Sigmoid colon (tissue), 4 donors: ENCODE data around the gene GRM1.

ENCODE experiments used
- EP300 ChIP-seq, 4 donors: sonication (generic); formaldehyde crosslinking; IDR thresholded peaks; one replicate each; pipeline ENCODE4 v1.6.1; 2017; ENCODE audit warnings: antibody characterized with exemption in 4 of 4
- POLR2A ChIP-seq, 2 donors: fragments of 450-650 bp; IDR thresholded peaks; one replicate each; pipeline ENCODE4 v1.6.1; 2016; ENCODE audit warnings: antibody characterized with exemption in 2 of 2, mild to moderate bottlenecking in 2 of 2, moderate library complexity in 2 of 2
- POLR2AphosphoS5 ChIP-seq, 4 donors: sonication (generic); formaldehyde crosslinking; IDR thresholded peaks; one replicate each; pipeline ENCODE4 v1.6.1; 2017; ENCODE audit warnings: antibody characterized with exemption in 4 of 4
- TF ChIP-seq, protein P1 (sequence below), 4 experiments: fragments of 450-650 bp in 3 of 4; fragments of 200-600 bp in 1 of 4; IDR thresholded peaks; one replicate each; pipeline ENCODE4 v1.5.1; 2016 to 2019; ENCODE audit warnings: antibody characterized with exemption in 4 of 4, mild to moderate bottlenecking in 3 of 4, moderate library complexity in 2 of 4

DNA sequence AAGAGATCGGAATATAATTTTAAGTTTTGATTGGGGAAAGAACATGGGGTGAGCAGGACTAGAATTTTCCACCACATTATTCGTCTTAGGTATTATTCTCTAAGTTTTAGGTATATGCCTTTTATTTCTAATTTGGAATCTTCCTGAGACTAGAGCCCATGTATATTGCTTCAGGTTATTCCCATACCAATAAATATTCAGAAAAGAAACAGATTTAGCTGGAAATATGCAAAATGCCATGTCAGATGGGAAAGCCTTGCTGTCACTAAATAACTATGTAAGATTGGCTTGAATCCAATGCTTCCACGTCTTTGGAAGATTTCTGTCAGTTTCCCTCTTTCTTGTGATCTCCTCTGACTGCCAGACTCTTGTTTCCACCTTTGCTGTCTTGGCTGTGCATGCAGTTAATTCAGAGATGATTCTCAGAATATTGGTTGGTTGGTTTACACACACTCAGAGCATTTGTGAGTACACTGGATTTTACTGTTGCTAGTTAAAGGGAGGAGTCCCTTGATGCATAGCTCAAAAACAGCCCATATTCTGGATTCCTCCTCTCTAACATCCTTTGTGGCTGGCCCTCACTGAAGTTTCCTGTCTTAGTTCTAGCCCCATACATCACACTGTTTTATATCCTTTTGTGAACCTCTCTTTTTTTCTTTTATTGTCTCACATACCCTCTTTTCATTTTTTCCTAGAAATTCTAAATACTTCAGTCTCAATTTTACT, 64.3 kb downstream of the GRM1 start:
- TF ChIP-seq POLR2AphosphoS5 (IDR thresholded peaks at IDR 0.05), result no peak
- TF ChIP-seq, protein P1, sequence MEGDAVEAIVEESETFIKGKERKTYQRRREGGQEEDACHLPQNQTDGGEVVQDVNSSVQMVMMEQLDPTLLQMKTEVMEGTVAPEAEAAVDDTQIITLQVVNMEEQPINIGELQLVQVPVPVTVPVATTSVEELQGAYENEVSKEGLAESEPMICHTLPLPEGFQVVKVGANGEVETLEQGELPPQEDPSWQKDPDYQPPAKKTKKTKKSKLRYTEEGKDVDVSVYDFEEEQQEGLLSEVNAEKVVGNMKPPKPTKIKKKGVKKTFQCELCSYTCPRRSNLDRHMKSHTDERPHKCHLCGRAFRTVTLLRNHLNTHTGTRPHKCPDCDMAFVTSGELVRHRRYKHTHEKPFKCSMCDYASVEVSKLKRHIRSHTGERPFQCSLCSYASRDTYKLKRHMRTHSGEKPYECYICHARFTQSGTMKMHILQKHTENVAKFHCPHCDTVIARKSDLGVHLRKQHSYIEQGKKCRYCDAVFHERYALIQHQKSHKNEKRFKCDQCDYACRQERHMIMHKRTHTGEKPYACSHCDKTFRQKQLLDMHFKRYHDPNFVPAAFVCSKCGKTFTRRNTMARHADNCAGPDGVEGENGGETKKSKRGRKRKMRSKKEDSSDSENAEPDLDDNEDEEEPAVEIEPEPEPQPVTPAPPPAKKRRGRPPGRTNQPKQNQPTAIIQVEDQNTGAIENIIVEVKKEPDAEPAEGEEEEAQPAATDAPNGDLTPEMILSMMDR (IDR thresholded peaks at IDR 0.05), result no peak
- TF ChIP-seq EP300 (IDR thresholded peaks at IDR 0.05), result no peak
- no peak for TF ChIP-seq POLR2A (IDR thresholded peaks at IDR 0.05)
